ENCODE measurements around the gene EXOC6B.

Gene EXOC6B

DNA sequence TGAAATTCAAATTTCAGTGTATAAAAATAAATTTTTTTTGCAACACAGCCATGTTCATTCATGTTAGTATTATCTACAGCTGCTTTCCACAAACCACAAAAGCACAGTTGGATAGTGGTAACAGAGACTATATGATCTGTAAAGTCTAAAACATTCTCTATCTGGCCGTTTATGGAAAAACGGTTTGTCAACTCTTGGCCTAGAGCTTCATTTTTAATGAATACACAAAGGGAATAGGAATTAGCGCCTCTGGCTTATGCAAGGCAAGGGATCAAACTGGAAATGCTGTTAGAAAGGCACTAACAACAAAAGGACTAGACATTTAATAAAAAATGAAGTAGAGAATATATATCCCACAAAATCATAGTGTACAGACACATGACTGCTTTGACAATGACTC, 211.9 kb downstream of the EXOC6B start:
- Histone ChIP-seq H3K9me3 (ENCODE audit: insufficient read depth, low read depth, low read length) (no peaks in the 10 kb centered on the region), H3K23ac (ENCODE audit: low read length) (no peak overlapping the region), H2BK5ac (ENCODE audit: low read depth, low read length, poor library complexity) (no peak overlapping the region), H3K4me2 (ENCODE audit: low read length) (no peak overlapping the region), H3K79me1 (ENCODE audit: low read length) (no peaks in the 10 kb centered on the region), H3K4ac (ENCODE audit: low read depth, low read length) (no peak overlapping the region), H2BK12ac (ENCODE audit: low read length) (no peak overlapping the region), H2AFZ (ENCODE audit: insufficient read depth, low read length, poor library complexity) (no peak overlapping the region), H4K12ac (ENCODE audit: low read depth, low read length) (no peak overlapping the region), H3K27me3 (ENCODE audit: insufficient read depth, low read length) (no peaks in the 10 kb centered on the region), H3K79me2 (ENCODE audit: control insufficient read depth, insufficient read depth, low read length, poor library complexity) (no peaks in the 10 kb centered on the region), H3K36me3 (ENCODE audit: control insufficient read depth in 1 of 2, insufficient read depth in 2 of 2, low read length in 2 of 2) (no peaks in the 10 kb centered on the region), H2BK120ac (ENCODE audit: insufficient read depth, low read length, poor library complexity) (no peak overlapping the region), H3K4me1 (ENCODE audit: control insufficient read depth in 1 of 2, insufficient read depth in 2 of 2, low read length in 2 of 2) (no peaks in the 10 kb centered on the region), H3K9ac (ENCODE audit: low read length) (no peak overlapping the region), H3K27ac (ENCODE audit: low read depth, low read length) (no peak overlapping the region), H4K8ac (ENCODE audit: low read depth, low read length) (no peak overlapping the region), H2AK5ac (ENCODE audit: low read length) (no peak overlapping the region), H3K18ac (ENCODE audit: low read length) (no peak overlapping the region), H4K91ac (ENCODE audit: low read depth, low read length) (no peak overlapping the region), H3K14ac (ENCODE audit: low read length) (no peak overlapping the region), H3K4me3 (ENCODE audit: low read depth, low read length) (no peak overlapping the region)
- no CpG with 5 or more reads among the region's 3 CpGs for WGBS (ENCODE audit: extremely low coverage, insufficient coverage, insufficient read length)
- DNase-seq = no peak

DNA sequence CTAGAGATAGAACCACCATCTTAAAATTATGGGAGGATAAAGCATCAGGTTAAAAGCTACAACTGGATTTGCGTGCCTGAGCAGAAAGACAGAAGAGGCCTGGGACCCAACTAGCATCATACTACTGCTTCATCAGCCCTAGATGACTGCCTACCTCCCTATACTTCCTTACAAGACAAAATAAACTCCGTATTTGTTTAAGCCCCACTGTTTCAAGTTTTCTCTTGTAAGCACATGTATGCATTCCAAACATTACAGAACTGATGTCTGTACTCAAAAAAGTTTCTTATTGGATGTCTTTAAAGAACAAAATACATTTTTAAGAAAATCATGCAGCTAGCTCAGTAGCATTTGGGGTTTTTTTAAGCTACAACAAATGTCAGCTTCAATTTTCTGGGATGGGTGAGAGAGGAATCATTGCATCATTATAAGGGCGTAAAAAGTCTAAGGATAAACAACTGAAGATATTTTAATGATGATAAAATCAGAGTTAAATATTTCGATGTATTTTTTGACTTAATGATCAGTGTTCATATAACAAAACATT, 213.1 kb downstream of the EXOC6B start:
- H3K4me3 ChIP-seq (ENCODE audit: low read depth, low read length) = no peak overlapping the region
- no peaks in the 10 kb centered on the region for H3K27me3 ChIP-seq (ENCODE audit: insufficient read depth, low read length)
- no peak overlapping the region for H2BK12ac ChIP-seq (ENCODE audit: low read length)
- H3K18ac ChIP-seq (ENCODE audit: low read length) = no peak overlapping the region
- H3K9me3 ChIP-seq (ENCODE audit: insufficient read depth, low read depth, low read length) = no peaks in the 10 kb centered on the region
- H3K9ac ChIP-seq (ENCODE audit: low read length) = no peak overlapping the region
- no peak overlapping the region for H2AK5ac ChIP-seq (ENCODE audit: low read length)
- no peak overlapping the region for H2BK5ac ChIP-seq (ENCODE audit: low read depth, low read length, poor library complexity)
- WGBS (ENCODE audit: extremely low coverage, insufficient coverage, insufficient read length) = no CpG with 5 or more reads among the region's 4 CpGs
- no peak overlapping the region for H3K23ac ChIP-seq (ENCODE audit: low read length)
- no peak overlapping the region for H2AFZ ChIP-seq (ENCODE audit: insufficient read depth, low read length, poor library complexity)
- no peak overlapping the region for H4K91ac ChIP-seq (ENCODE audit: low read depth, low read length)
- no peaks in the 10 kb centered on the region for H3K4me1 ChIP-seq (ENCODE audit: control insufficient read depth in 1 of 2, insufficient read depth in 2 of 2, low read length in 2 of 2)
- H3K4me2 ChIP-seq (ENCODE audit: low read length) = no peak overlapping the region
- no peak overlapping the region for H3K14ac ChIP-seq (ENCODE audit: low read length)
- no peaks in the 10 kb centered on the region for H3K79me1 ChIP-seq (ENCODE audit: low read length)
- H3K79me2 ChIP-seq (ENCODE audit: control insufficient read depth, insufficient read depth, low read length, poor library complexity) = no peaks in the 10 kb centered on the region
- H4K8ac ChIP-seq (ENCODE audit: low read depth, low read length) = no peak overlapping the region
- no peak overlapping the region for H3K27ac ChIP-seq (ENCODE audit: low read depth, low read length)
- H4K12ac ChIP-seq (ENCODE audit: low read depth, low read length) = no peak overlapping the region
- H3K36me3 ChIP-seq (ENCODE audit: control insufficient read depth in 1 of 2, insufficient read depth in 2 of 2, low read length in 2 of 2) = no peaks in the 10 kb centered on the region
- H2BK120ac ChIP-seq (ENCODE audit: insufficient read depth, low read length, poor library complexity) = no peak overlapping the region
- DNase-seq = no peak
- H3K4ac ChIP-seq (ENCODE audit: low read depth, low read length) = no peak overlapping the region

DNA sequence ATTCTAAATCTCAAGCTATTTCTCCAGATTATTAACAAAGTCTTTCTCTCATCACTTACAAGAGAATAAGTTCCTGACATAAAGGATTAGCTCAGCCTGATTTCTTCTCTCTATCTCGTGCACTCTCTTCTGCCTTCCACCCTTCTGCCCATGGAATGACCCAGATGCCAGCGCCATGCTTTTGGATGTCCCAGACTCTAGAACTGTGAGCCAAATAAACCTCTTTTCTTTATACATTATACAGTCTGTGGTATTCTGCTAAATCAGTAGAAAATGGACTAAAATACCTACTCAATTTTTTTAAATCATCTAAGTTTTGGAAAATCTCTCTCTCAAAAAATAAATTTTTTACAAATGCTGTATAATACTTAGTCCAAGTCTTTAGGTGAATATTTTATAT, 218.6 kb downstream of the EXOC6B start:
- Histone ChIP-seq H2BK12ac (ENCODE audit: low read length) (no peak overlapping the region), H3K27ac (ENCODE audit: low read depth, low read length) (no peak overlapping the region), H4K12ac (ENCODE audit: low read depth, low read length) (no peak overlapping the region), H3K23ac (ENCODE audit: low read length) (no peak overlapping the region), H2BK120ac (ENCODE audit: insufficient read depth, low read length, poor library complexity) (no peak overlapping the region), H3K79me1 (ENCODE audit: low read length) (no peaks in the 10 kb centered on the region), H2AFZ (ENCODE audit: insufficient read depth, low read length, poor library complexity) (no peak overlapping the region), H3K4me1 (ENCODE audit: control insufficient read depth in 1 of 2, insufficient read depth in 2 of 2, low read length in 2 of 2) (peaks cover 0 to 3% of the 10 kb centered on the region in 2 experiments), H3K79me2 (ENCODE audit: control insufficient read depth, insufficient read depth, low read length, poor library complexity) (no peaks in the 10 kb centered on the region), H3K9me3 (ENCODE audit: insufficient read depth, low read depth, low read length) (no peaks in the 10 kb centered on the region), H3K18ac (ENCODE audit: low read length) (no peak overlapping the region), H3K27me3 (ENCODE audit: insufficient read depth, low read length) (no peaks in the 10 kb centered on the region), H3K4ac (ENCODE audit: low read depth, low read length) (no peak overlapping the region), H3K4me2 (ENCODE audit: low read length) (no peak overlapping the region), H2BK5ac (ENCODE audit: low read depth, low read length, poor library complexity) (no peak overlapping the region), H3K4me3 (ENCODE audit: low read depth, low read length) (no peak overlapping the region), H3K9ac (ENCODE audit: low read length) (no peak overlapping the region), H2AK5ac (ENCODE audit: low read length) (no peak overlapping the region), H4K8ac (ENCODE audit: low read depth, low read length) (no peak overlapping the region), H4K91ac (ENCODE audit: low read depth, low read length) (no peak overlapping the region), H3K14ac (ENCODE audit: low read length) (no peak overlapping the region), H3K36me3 (ENCODE audit: control insufficient read depth in 1 of 2, insufficient read depth in 2 of 2, low read length in 2 of 2) (no peaks in the 10 kb centered on the region)
- no peak for DNase-seq
- no CpG with 5 or more reads among the region's 2 CpGs for WGBS (ENCODE audit: extremely low coverage, insufficient coverage, insufficient read length)

DNA sequence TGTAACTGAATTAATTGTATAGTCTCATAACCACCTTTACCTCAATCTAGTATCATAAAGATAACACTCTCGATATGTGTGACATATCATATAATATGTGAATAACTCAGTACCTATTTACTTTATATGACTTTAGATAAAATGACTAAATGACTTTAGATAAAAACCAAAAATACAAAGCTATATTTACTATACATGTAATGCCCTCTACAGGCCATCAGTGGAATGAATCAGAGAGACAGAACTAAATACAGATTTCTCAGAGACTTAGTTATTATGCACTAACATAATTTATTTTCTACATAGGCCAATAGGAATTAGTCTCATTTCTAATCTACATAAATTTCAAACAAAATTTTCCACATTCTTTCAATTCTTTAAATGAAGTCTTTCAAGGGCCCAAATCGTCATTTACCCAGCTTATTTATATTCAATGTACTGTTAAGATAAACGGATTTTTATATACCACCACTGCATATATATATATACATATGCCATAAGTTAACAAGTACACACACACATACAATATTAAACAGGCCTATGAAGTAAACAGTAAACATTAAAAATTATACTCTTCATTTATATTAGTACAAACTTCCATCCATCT, 219.9 kb downstream of the EXOC6B start:
- no CpG with 5 or more reads among the region's 3 CpGs for WGBS (ENCODE audit: extremely low coverage, insufficient coverage, insufficient read length)
- no peak overlapping the region for H2BK5ac ChIP-seq (ENCODE audit: low read depth, low read length, poor library complexity)
- H4K8ac ChIP-seq (ENCODE audit: low read depth, low read length) = no peak overlapping the region

More for the DNA sequence above, 219.9 kb downstream of the EXOC6B start:
- no peak overlapping the region for H3K18ac ChIP-seq (ENCODE audit: low read length)
- H2AFZ ChIP-seq (ENCODE audit: insufficient read depth, low read length, poor library complexity) = no peak overlapping the region
- peaks cover 0 to 3% of the 10 kb centered on the region in 2 experiments for H3K4me1 ChIP-seq (ENCODE audit: control insufficient read depth in 1 of 2, insufficient read depth in 2 of 2, low read length in 2 of 2)
- H3K79me2 ChIP-seq (ENCODE audit: control insufficient read depth, insufficient read depth, low read length, poor library complexity) = no peaks in the 10 kb centered on the region
- no peak overlapping the region for H3K9ac ChIP-seq (ENCODE audit: low read length)
- no peak overlapping the region for H3K4me2 ChIP-seq (ENCODE audit: low read length)
- peak in 1 of 2 donors; percentile 53 for DNase-seq
- H3K27me3 ChIP-seq (ENCODE audit: insufficient read depth, low read length) = no peaks in the 10 kb centered on the region
- H3K14ac ChIP-seq (ENCODE audit: low read length) = no peak overlapping the region
- H4K12ac ChIP-seq (ENCODE audit: low read depth, low read length) = no peak overlapping the region
- no peaks in the 10 kb centered on the region for H3K36me3 ChIP-seq (ENCODE audit: control insufficient read depth in 1 of 2, insufficient read depth in 2 of 2, low read length in 2 of 2)
- no peaks in the 10 kb centered on the region for H3K79me1 ChIP-seq (ENCODE audit: low read length)
- H2BK12ac ChIP-seq (ENCODE audit: low read length) = no peak overlapping the region
- H4K91ac ChIP-seq (ENCODE audit: low read depth, low read length) = no peak overlapping the region
- no peak overlapping the region for H3K23ac ChIP-seq (ENCODE audit: low read length)
- no peak overlapping the region for H2AK5ac ChIP-seq (ENCODE audit: low read length)
- H3K4ac ChIP-seq (ENCODE audit: low read depth, low read length) = no peak overlapping the region
- no peak overlapping the region for H3K27ac ChIP-seq (ENCODE audit: low read depth, low read length)
- no peak overlapping the region for H3K4me3 ChIP-seq (ENCODE audit: low read depth, low read length)
- no peaks in the 10 kb centered on the region for H3K9me3 ChIP-seq (ENCODE audit: insufficient read depth, low read depth, low read length)
- no peak overlapping the region for H2BK120ac ChIP-seq (ENCODE audit: insufficient read depth, low read length, poor library complexity)
